BLaER1 treated with 17β-estradiol and CSF1 and Interleukin-3, amounts not matched to agents 10 nM and 100 nM (cell line): ENCODE measurements around the gene OR52N4.
A peak's percentile ranks its signal among the peaks of the same experiment; 100 is the strongest.
"Not testable (repeated sequence)": the region's sequence is repeated elsewhere in the genome, so short reads cannot be mapped to it uniquely, and the experiment has no call there.

Source experiments
- H3K27ac ChIP-seq, 11 experiments: shearing (Covaris generic); formaldehyde crosslinking; 2 replicates each; pipeline ENCODE4 v1.8.1; 2022
- H3K27me3 ChIP-seq, 11 experiments: shearing (Covaris generic); formaldehyde crosslinking; 2 replicates each; pipeline ENCODE4 v1.8.1; 2022
- H3K36me3 ChIP-seq, 11 experiments: shearing (Covaris generic); formaldehyde crosslinking; 2 replicates each; pipeline ENCODE4 v1.8.1; 2022
- H3K4me1 ChIP-seq, 10 experiments: shearing (Covaris generic); formaldehyde crosslinking; 2 replicates each; pipeline ENCODE4 v1.8.1; 2022
- H3K4me2 ChIP-seq, 11 experiments: shearing (Covaris generic); formaldehyde crosslinking; 2 replicates each; pipeline ENCODE4 v1.8.1; 2022
- H3K4me3 ChIP-seq, 10 experiments: shearing (Covaris generic); formaldehyde crosslinking; 2 replicates each; pipeline ENCODE4 v1.8.1; 2022
- H3K9ac ChIP-seq, 11 experiments: shearing (Covaris generic); formaldehyde crosslinking; 2 replicates each; pipeline ENCODE4 v1.8.1; 2022
- H3K9me3 ChIP-seq, 11 experiments: shearing (Covaris generic); formaldehyde crosslinking; replicated peaks in 1 of 11; 2 replicates each; pipeline ENCODE4 v1.8.1; 2022
- H4K20me1 ChIP-seq, 11 experiments: shearing (Covaris generic); formaldehyde crosslinking; 2 replicates each; pipeline ENCODE4 v1.8.1; 2022
- Cebpa-rat ChIP-seq, 11 experiments: shearing (Covaris generic); IDR thresholded peaks; 2 replicates each; pipeline ENCODE4 v1.8.1; 2022

OR52N4 gene

DNA sequence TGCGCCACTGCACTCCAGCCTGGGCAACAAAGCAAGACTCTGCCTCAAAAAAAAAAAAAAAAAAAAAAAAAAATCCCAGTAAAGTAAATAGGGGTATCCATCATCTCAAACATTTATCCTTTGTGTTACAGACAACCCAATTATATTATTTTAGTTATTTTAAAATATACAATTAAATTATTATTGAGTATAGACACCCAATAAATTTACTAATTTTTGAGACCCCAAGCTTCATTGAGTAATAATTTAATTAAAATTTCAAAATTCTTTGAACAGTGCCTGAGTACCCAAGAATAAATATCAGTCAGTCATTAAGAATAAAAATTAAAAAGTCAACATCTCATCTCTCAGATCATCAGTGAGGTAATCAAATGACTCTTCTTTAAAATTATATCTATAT lies at the start of gene OR52N4:
OR52N4 (plus strand) TSS at position 301 of the 400 bp plus-strand sequence. CDS start 498 bp downstream, outside the sequence.
- no peak within 1 kb of the TSS for H3K4me3 ChIP-seq
- no peaks in the 10 kb centered on the region for H3K9me3 ChIP-seq
- no peak for TF ChIP-seq Cebpa-rat (IDR thresholded peaks at IDR 0.05)
- no peak within 1 kb of the TSS for H3K4me2 ChIP-seq
- H3K4me1 ChIP-seq: no peaks in the 10 kb centered on the region
- no peaks in the 10 kb centered on the region for H3K36me3 ChIP-seq
- no peak within 1 kb of the TSS for H3K27ac ChIP-seq
- no peak within 1 kb of the TSS for H3K9ac ChIP-seq
- H3K27me3 ChIP-seq: no peaks in the 10 kb centered on the region
- H4K20me1 ChIP-seq: no peaks in the 10 kb centered on the region

DNA sequence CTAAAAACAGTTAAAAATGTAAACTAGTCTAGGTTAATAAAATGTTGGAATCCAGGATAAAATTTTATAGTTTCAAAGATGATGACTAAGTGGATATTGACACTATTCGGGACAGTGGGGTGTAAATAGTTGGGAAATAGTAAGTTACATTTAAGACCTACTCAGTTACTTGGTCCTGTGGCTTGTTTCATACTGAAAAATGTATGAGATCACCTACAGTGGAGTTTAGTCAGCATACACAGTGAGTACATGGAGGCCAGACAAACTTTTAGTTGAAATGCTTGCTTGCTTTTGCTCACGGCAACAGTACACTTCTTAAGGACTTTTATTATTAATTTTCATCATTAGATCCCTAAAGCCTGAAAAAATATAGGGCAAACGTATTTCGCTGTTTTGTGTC lies 48.4 kb upstream of the OR52N4 start:
- Histone ChIP-seq H3K36me3 (peaks cover 80 to 96% (median 93%) of the 10 kb centered on the region in 11 experiments), H3K27ac (no peak overlapping the region), H3K9ac (no peak overlapping the region), H3K9me3 (peaks cover 0 to 9% (median 0%) of the 10 kb centered on the region in 11 experiments; a peak in 1 of 22 replicates), H3K4me2 (no peak overlapping the region), H3K4me3 (no peak overlapping the region), H3K27me3 (no peaks in the 10 kb centered on the region), H4K20me1 (peaks cover 0 to 50% (median 0%) of the 10 kb centered on the region in 11 experiments; a peak in 10 of 22 replicates), H3K4me1 (peaks cover 0 to 8% (median 2%) of the 10 kb centered on the region in 10 experiments; a peak in 10 of 20 replicates)
- no peak for TF ChIP-seq Cebpa-rat (IDR thresholded peaks at IDR 0.05)

DNA sequence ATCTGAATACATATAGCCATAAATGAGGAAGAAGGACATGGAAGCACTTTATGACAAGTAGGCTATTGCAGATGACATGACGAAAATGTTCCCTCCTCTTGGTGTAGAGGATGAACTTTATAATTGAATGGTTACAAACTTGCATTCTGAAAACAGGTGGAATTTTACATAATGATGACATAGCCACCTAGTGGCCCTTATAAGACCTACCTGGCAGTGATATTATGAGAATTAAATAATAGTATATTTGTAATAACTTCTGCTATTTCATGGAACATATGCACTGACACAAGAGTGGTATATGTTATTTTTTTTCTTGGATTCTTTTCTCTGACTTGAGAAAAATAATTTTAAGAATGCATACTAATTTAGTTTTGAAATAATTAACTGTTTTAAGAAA lies 41.5 kb upstream of the OR52N4 start:
- no peaks in the 10 kb centered on the region for H3K27me3 ChIP-seq
- peaks cover 0 to 9% (median 0%) of the 10 kb centered on the region in 11 experiments; a peak in 4 of 22 replicates for H4K20me1 ChIP-seq
- no peak overlapping the region for H3K27ac ChIP-seq
- no peaks in the 10 kb centered on the region for H3K4me1 ChIP-seq
- H3K4me3 ChIP-seq: no peak overlapping the region
- peaks cover 25 to 51% (median 39%) of the 10 kb centered on the region in 11 experiments for H3K36me3 ChIP-seq
- H3K9ac ChIP-seq: no peak overlapping the region
- H3K9me3 ChIP-seq: peaks cover 0 to 7% (median 3%) of the 10 kb centered on the region in 11 experiments; a peak in 4 of 22 replicates
- TF ChIP-seq Cebpa-rat (IDR thresholded peaks at IDR 0.05): no peak
- no peak overlapping the region for H3K4me2 ChIP-seq

DNA sequence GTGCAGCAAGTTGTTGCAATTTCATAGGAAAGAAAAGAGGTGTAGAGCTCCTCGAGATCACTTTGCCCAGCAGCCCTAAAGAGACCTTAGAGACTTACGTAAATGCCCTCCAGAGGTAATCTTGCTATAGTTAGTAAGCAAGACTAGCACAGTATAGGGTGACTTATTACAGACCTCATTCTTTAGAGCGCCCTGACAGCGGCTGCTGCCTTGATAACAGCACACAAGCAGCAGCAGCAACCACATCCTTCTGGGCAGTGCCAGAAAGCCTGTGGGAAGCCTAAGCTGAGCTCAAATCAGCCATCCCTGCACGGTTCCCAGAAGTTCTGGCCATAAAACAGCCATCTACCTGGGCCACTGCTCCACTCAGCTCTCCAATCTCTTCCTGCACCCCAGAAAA lies 40.3 kb upstream of the OR52N4 start:
- Histone ChIP-seq H3K4me1 (no peaks in the 10 kb centered on the region), H3K27me3 (no peaks in the 10 kb centered on the region), H3K36me3 (peaks cover 13 to 39% (median 27%) of the 10 kb centered on the region in 11 experiments), H3K27ac (no peak overlapping the region), H4K20me1 (peaks cover 0 to 9% (median 0%) of the 10 kb centered on the region in 11 experiments; a peak in 3 of 22 replicates), H3K4me2 (no peak overlapping the region), H3K4me3 (no peak overlapping the region), H3K9ac (no peak overlapping the region), H3K9me3 (peaks cover 0 to 7% (median 3%) of the 10 kb centered on the region in 11 experiments; a peak in 4 of 22 replicates)
- TF ChIP-seq Cebpa-rat (IDR thresholded peaks at IDR 0.05): no peak

DNA sequence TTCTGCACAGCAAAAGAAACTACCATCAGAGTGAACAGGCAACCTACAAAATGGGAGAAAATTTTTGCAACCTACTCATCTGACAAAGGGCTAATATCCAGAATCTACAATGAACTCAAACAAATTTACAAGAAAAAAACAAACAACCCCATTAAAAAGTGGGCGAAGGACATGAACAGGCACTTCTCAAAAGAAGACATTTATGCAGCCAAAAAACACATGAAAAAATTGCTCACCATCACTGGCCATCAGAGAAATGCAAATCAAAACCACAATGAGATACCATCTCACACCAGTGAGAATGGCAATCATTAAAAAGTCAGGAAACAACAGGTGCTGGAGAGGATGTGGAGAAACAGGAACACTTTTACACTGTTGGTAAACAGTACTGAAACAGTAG lies 37.5 kb upstream of the OR52N4 start:
- not testable (repeated sequence) for H3K4me1 ChIP-seq, H3K27ac ChIP-seq, H3K4me2 ChIP-seq, H3K9me3 ChIP-seq, H4K20me1 ChIP-seq, H3K27me3 ChIP-seq, H3K9ac ChIP-seq, H3K4me3 ChIP-seq
- peaks cover 0 to 16% (median 0%) of the 10 kb centered on the region in 11 experiments; a peak in 8 of 22 replicates for H3K36me3 ChIP-seq

DNA sequence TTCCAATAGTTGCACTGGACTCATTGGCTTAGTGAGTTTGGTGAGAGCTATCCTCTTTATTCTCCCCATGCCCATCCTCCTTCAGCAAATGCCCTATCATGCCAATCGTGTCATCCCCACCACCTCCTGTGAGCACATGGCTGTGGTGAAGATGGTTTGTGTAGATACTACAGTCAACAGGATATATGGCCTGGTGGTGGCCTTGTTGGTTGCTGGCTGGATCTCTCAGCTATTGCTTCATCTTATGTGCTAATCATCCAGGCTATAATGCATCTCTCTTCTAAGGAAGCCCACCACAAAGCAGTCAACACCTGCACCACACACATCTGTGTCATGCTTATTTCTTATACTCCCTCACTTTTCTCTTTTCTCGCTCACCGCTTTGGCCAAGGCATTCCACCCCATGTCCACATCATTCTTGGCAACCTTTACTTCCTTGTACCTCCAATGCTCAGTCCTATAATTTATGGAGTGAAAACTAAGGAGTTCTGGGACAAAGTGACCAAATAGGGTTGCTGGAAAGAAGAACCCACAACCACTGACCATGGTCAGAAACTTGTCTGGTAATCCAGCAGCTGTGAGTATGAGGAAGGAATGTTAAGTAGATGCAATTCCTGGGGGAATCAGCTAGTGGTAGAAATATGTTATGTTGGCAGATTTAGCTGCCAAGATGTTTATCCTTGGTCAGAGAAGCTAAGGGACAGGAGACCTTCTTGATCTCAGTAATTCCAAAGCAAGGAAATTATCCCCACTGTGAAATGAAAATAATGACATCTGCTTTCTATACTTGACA lies 34.1 kb upstream of the OR52N4 start:
- peaks cover 0 to 9% (median 0%) of the 10 kb centered on the region in 11 experiments; a peak in 2 of 22 replicates for H3K36me3 ChIP-seq
- H3K9ac ChIP-seq: no peak overlapping the region
- H4K20me1 ChIP-seq: no peaks in the 10 kb centered on the region
- H3K9me3 ChIP-seq: peaks cover 0 to 7% (median 3%) of the 10 kb centered on the region in 11 experiments; a peak in 4 of 22 replicates
- no peak overlapping the region for H3K4me3 ChIP-seq
- TF ChIP-seq Cebpa-rat (IDR thresholded peaks at IDR 0.05): 0 out of 22 replicates have a peak, but pooled peaks of 1 of the 11 experiments have one; percentile 16
- H3K4me1 ChIP-seq: no peaks in the 10 kb centered on the region
- H3K27me3 ChIP-seq: no peaks in the 10 kb centered on the region
- H3K27ac ChIP-seq: no peak overlapping the region
- peak overlapping the region in 1 of 11 experiments; percentile 1; a peak in 1 of 22 replicates for H3K4me2 ChIP-seq

DNA sequence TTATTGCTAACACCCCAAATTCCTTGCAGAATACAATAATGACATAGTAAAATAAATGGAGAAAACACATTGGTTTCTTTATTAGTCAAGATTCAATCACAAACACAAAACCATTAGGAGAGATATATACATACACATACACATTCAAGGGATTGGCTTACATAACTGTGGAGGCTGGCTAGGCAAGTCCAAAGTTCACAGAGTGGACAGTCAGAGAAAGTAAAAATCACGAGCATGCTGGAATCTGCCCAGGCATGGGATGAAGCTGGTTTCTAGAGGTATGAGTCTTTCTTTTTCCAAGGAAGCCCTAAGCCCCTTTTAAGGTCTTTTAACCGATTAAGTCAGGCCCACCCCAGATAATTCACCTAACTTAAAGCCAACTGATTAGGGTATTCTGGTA lies 31.4 kb upstream of the OR52N4 start:
- Histone ChIP-seq H4K20me1 (no peaks in the 10 kb centered on the region), H3K36me3 (peaks cover 0 to 9% (median 0%) of the 10 kb centered on the region in 11 experiments; a peak in 2 of 22 replicates), H3K4me2 (no peak overlapping the region), H3K27me3 (no peaks in the 10 kb centered on the region), H3K4me1 (no peaks in the 10 kb centered on the region), H3K9ac (no peak overlapping the region), H3K27ac (no peak overlapping the region), H3K4me3 (no peak overlapping the region), H3K9me3 (no peaks in the 10 kb centered on the region)
- TF ChIP-seq Cebpa-rat (IDR thresholded peaks at IDR 0.05): no peak

DNA sequence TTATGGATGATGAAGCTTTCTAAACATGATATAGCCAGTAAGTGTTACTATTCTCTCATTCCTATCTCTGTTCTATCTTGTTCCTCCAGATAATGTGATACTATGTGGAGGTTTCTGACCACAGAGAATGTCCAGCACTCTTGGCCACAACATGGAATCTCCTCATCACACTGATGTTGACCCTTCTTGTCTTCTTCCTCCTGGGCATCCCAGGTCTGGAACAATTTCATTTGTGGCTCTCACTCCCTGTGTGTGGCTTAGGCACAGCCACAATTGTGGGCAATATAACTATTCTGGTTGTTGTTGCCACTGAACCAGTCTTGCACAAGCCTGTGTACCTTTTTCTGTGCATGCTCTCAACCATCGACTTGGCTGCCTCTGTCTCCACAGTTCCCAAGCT lies 27.7 kb upstream of the OR52N4 start:
- no peak for TF ChIP-seq Cebpa-rat (IDR thresholded peaks at IDR 0.05)
- Histone ChIP-seq H3K9me3 (no peaks in the 10 kb centered on the region), H3K4me2 (no peak overlapping the region), H3K4me1 (no peaks in the 10 kb centered on the region), H3K4me3 (no peak overlapping the region), H3K9ac (no peak overlapping the region), H4K20me1 (no peaks in the 10 kb centered on the region), H3K27ac (no peak overlapping the region), H3K36me3 (no peaks in the 10 kb centered on the region), H3K27me3 (no peaks in the 10 kb centered on the region)

DNA sequence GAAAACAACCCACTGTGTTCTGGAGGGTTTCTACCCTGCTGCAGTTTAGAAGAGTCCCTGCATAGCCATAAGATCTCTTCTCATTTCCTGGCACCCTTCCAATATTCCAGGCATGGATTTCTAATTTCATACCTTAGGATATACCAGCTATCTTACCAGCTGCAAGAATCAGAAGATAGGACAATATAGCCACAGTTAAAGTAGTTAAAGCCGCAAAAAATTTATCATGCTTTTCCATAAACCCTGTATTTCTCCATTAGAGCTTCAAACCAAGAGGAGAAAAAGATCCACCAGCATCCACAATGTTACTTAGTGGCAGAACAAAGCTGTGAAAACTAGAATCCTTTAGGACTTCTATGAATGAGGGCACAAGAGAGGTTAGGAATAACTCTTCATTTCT lies 26.4 kb upstream of the OR52N4 start:
- Histone ChIP-seq H3K9me3 (no peaks in the 10 kb centered on the region), H3K9ac (no peak overlapping the region), H3K4me2 (no peak overlapping the region), H3K4me3 (no peak overlapping the region), H3K27me3 (no peaks in the 10 kb centered on the region), H4K20me1 (no peaks in the 10 kb centered on the region), H3K4me1 (no peaks in the 10 kb centered on the region), H3K27ac (no peak overlapping the region), H3K36me3 (no peaks in the 10 kb centered on the region)
- no peak for TF ChIP-seq Cebpa-rat (IDR thresholded peaks at IDR 0.05)
